Lung (tissue), 12 donors: Measurements from ENCODE around the gene KIF3C. TPM values are rescaled to one million over a fixed set of nuclear protein-coding genes. Genes with fewer than 3 reads are reported as not detected.

Experiments used
- ATAC-seq: fragments of 200-7000 bp; cut with Tn5 transposase; one replicate; pipeline ENCODE4 v1.9.1; 2020; ENCODE audit warnings: moderate number of reproducible peaks; ENCODE audit not compliant: insufficient read depth, low FRiP score
- DNase-seq, 3 donors: peaks; one replicate each; pipeline ENCODE4 v3.0.0-alpha.2; 2013 to 2017
- H3K27ac ChIP-seq, 2 donors: one replicate each; pipeline ENCODE4 v1.5.1; 2013; ENCODE audit warnings: mild to moderate bottlenecking in 2 of 2, moderate library complexity in 2 of 2, control low read depth in 1 of 2, inconsistent platforms in 1 of 2, low read depth in 1 of 2, low read length in 1 of 2
- H3K27me3 ChIP-seq, 3 donors: one replicate each; pipeline ENCODE4 v1.5.1; 2013; ENCODE audit warnings: low read length in 2 of 3; ENCODE audit not compliant: control insufficient read depth in 3 of 3, insufficient read depth in 3 of 3
- H3K36me3 ChIP-seq, 4 donors: one replicate each; pipeline ENCODE4 v1.5.1; 2013; ENCODE audit warnings: low read length in 4 of 4, mild to moderate bottlenecking in 1 of 4, moderate library complexity in 1 of 4; ENCODE audit not compliant: control insufficient read depth in 4 of 4, insufficient read depth in 4 of 4
- H3K4me1 ChIP-seq, 5 donors: one replicate each; pipeline ENCODE4 v1.5.1; 2013; ENCODE audit warnings: low read length in 5 of 5, mild to moderate bottlenecking in 2 of 5, moderate library complexity in 1 of 5; ENCODE audit not compliant: control insufficient read depth in 5 of 5, insufficient read depth in 5 of 5
- H3K4me3 ChIP-seq: one replicate; pipeline ENCODE4 v1.5.1; 2013; ENCODE audit warnings: mild to moderate bottlenecking, control low read depth, moderate library complexity
- H3K9ac ChIP-seq, 2 donors: one replicate each; pipeline ENCODE4 v1.5.1; 2013; ENCODE audit warnings: low read length in 2 of 2, control low read depth in 1 of 2; ENCODE audit not compliant: insufficient read depth in 1 of 2
- H3K9me3 ChIP-seq, 4 donors: one replicate each; pipeline ENCODE4 v1.5.1; 2013; ENCODE audit warnings: low read length in 3 of 4, mild to moderate bottlenecking in 1 of 4, moderate library complexity in 1 of 4; ENCODE audit not compliant: control insufficient read depth in 4 of 4, insufficient read depth in 3 of 4
- CTCF ChIP-seq: IDR thresholded peaks from 2 replicates; pipeline ENCODE4 v1.5.1; 2012; ENCODE audit warnings: mild to moderate bottlenecking; ENCODE audit errors: control extremely low read depth, extremely low read depth
- WGBS, 2 donors: extraction: QIAGEN DNeasy Blood & Tissue Kit; methylation state at CpG; one replicate each; pipeline ENCODE4 v1.1.7; 2013; 5-methylcytosine and 5-hydroxymethylcytosine counted together
- polyA plus RNA-seq, 2 donors: library from polyadenylated mRNA; stranded (reverse); fragments of 200-250 nt; gene quantifications; one replicate each; pipeline ENCODE4 v1.2.1, GENCODE V29; 2013
- total RNA-seq, 2 donors: library from RNA; depleted of rRNA in 1 of 2; stranded (reverse); fragments of >200 nt in 1 of 2; gene quantifications; one replicate each; pipeline ENCODE4 v1.2.1, GENCODE V29; 2014 to 2021
- donor health status: control.
- donor health status: control.
- donor health status: Bipolar disorder and iron deficiency.
- donor health status: healthy.
- donor health status: DM: yes; HTN: yes; CAD: no.

The KIF3C gene
- total and polyA plus RNA-seq, 4 donors, result 1.1 to 6.2 (median 4.2) TPM

- H3K4me3 ChIP-seq, result no peak overlapping the region
- H3K27me3 ChIP-seq, result no peaks in the 10 kb centered on the region
- ATAC-seq, result no peak
- no peak overlapping the region for H3K27ac ChIP-seq
- H3K4me1 ChIP-seq, result peaks cover 0 to 43% (median 9%) of the 10 kb centered on the region in 5 donors
- no peaks in the 10 kb centered on the region for H3K9me3 ChIP-seq
- no peak for TF ChIP-seq CTCF
- DNase-seq, result no peak
- H3K36me3 ChIP-seq, result peaks cover 0 to 5% (median 1%) of the 10 kb centered on the region in 4 donors
- 83 to 84% methylated on average over 6 of the region's 6 CpGs for WGBS, 2 donors
- peak overlapping the region in 1 of 2 donors; percentile 3 for H3K9ac ChIP-seq
These were observed 5.1 kb downstream of the KIF3C start for GRCh38 chr2:25976983-25977741.

GRCh38 chr2:25972049-25972823 lies 10.1 kb downstream of the KIF3C start:
- peaks cover 0 to 8% (median 3%) of the 10 kb centered on the region in 4 donors for H3K36me3 ChIP-seq
- 62 to 79% methylated on average over 7 of the region's 7 CpGs for WGBS, 2 donors
- no peak overlapping the region for H3K4me3 ChIP-seq
- no peak overlapping the region for H3K27ac ChIP-seq
- TF ChIP-seq CTCF, result no peak
- H3K9me3 ChIP-seq, result no peaks in the 10 kb centered on the region
- ATAC-seq, result no peak
- peaks cover 0 to 3% (median 0%) of the 10 kb centered on the region in 5 donors for H3K4me1 ChIP-seq
- no peaks in the 10 kb centered on the region for H3K27me3 ChIP-seq
- no peak overlapping the region for H3K9ac ChIP-seq
- DNase-seq, result no peak

- H3K9ac ChIP-seq, result no peak overlapping the region
- no peak for TF ChIP-seq CTCF
- no peak overlapping the region for H3K4me3 ChIP-seq
- no peaks in the 10 kb centered on the region for H3K9me3 ChIP-seq
- no peak for ATAC-seq
- no peak overlapping the region for H3K27ac ChIP-seq
- H3K4me1 ChIP-seq, result no peaks in the 10 kb centered on the region
- no peaks in the 10 kb centered on the region for H3K27me3 ChIP-seq
- WGBS, 2 donors, result 84 to 94% methylated on average over 3 of the region's 3 CpGs
- H3K36me3 ChIP-seq, result peaks cover 0 to 4% (median 3%) of the 10 kb centered on the region in 4 donors
- DNase-seq, result no peak
These were observed 10.7 kb downstream of the KIF3C start for GRCh38 chr2:25971596-25971995.
